SK-N-SH (cell line): ENCODE data around the gene DMD.

ENCODE experiments used
- CTCF ChIP-seq: fragments of 200-600 bp; sonication (generic); IDR thresholded peaks from 2 replicates; pipeline ENCODE4 v1.6.1; 2017; ENCODE audit warnings: antibody characterized with exemption, mild to moderate bottlenecking, moderate library complexity
- POLR2AphosphoS5 ChIP-seq: IDR thresholded peaks from 2 replicates; pipeline ENCODE4 v1.6.1; 2012; ENCODE audit warnings: low read depth, low read length
- REST ChIP-seq: IDR thresholded peaks from 2 replicates; pipeline ENCODE4 v1.6.1; 2012; ENCODE audit warnings: mild to moderate bottlenecking, low read depth, low read length, moderate library complexity
- SIN3A ChIP-seq: IDR thresholded peaks from 2 replicates; pipeline ENCODE4 v1.6.1; 2012; ENCODE audit warnings: low read depth, mild to moderate bottlenecking, low read length, moderate library complexity, borderline replicate concordance
- TEAD4 ChIP-seq: IDR thresholded peaks from 2 replicates; pipeline ENCODE4 v1.4.0; 2012; ENCODE audit warnings: mild to moderate bottlenecking, borderline replicate concordance; ENCODE audit not compliant: insufficient read depth

DNA sequence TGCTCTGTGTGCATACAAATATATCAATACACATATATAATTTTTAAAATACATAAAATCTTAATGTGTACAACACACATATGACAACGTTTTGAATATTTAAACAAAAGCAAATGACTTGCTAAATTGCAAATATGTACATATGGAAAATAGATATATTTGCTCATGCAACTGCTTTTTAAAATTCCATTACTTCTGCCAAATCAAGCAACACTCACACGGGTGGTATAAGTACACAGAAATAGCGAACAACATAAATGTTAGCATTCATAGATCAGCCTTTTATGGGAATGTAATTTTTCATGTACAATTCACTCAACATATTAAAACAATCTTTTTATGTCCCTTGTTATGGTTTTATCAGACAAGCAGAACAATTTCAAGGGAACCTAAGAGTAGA, 116.3 kb downstream of the DMD start:
- TF ChIP-seq CTCF (no peak), SIN3A (no peak), REST (no peak), TEAD4 (no peak), POLR2AphosphoS5 (no peak)
